Measurements from ENCODE around the gene PRM1. TPM values are rescaled to one million over a fixed set of nuclear protein-coding genes. Genes with fewer than 3 reads are reported as not detected.
"Not testable (repeated sequence)": the region's sequence is repeated elsewhere in the genome, so short reads cannot be mapped to it uniquely, and the experiment has no call there.

PRM1 gene
- total RNA-seq, 1 experiment from 2014 or later, result not detected

DNA sequence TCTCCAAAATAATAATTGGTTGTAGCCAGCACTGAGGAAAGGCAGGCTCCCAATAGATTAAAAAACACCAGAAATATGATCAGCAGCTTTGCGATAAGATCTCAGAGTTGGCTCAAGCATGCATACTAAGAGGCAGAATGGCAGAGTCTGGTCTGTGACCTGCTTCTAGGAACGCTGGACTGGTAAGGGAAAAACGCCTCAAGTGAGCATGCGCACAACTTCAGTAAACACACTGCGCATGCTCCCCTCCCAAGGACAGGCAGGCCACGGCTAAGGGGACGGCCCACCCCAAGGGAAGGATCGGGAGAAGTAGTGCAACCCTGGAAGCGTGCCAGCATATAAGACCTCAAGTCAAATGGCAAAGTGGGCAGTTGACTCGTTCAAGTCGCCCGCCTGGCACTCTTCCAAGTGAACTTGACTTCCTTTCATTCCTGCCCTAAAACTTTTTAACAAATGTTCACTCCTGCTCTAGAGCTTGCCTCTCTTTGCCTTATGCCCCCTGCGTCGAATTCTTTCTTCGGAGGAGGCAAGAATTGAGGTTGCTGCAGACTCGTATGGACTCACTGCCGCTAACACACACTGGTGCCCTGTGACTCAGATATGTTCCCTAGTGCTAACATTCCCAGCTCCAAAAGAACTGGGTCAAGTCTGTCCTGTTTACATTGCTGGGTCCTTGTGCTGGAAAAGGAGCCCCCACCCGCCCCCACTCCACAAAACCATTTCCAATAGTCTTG, 22.4 kb upstream of the PRM1 start:
- Histone ChIP-seq H2AFZ (ENCODE audit: low read length) (no peak overlapping the region), H3K9me2 (replicated peaks; ENCODE audit: insufficient read depth, low read length) (no peaks in the 10 kb centered on the region), H3K36me3 (ENCODE audit: insufficient read depth, low read length) (no peaks in the 10 kb centered on the region), H4K20me1 (ENCODE audit: insufficient read depth, low read depth, low read length) (no peaks in the 10 kb centered on the region), H3K4me2 (ENCODE audit: low read depth, low read length, poor library complexity, severe bottlenecking) (no peak overlapping the region), H3K4me1 (ENCODE audit: low read length) (peaks cover 13% of the 10 kb centered on the region), H3K79me2 (ENCODE audit: low read length) (no peaks in the 10 kb centered on the region), H3K4me3 (ENCODE audit: low read length) (no peak overlapping the region), H3K27ac (ENCODE audit: low read length) (no peak overlapping the region), H3K27me3 (ENCODE audit: low read length) (no peaks in the 10 kb centered on the region), H3K9me3 (ENCODE audit: low read length) (no peaks in the 10 kb centered on the region), H3K9ac (ENCODE audit: low read length) (no peak overlapping the region)
- no peak for DNase-seq

DNA sequence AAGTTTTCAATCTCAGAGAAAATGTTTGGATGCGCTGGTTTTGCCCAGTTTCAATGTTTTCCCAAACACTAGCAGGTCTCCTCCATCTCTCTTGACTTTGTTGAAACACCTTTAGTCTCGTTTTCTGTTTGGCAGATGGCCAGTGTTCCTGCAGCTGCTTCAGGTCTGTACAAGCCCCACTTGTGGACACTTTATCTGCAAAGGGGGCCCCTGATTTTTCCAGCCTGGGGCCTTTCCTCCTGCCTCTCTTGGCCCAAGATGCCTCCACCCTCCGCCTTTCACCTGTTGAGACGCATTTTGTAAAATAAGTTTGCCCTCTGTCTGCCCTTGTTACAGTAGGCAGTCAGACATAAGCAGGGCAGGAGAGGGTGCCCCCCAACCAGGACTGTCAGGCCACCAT, 21.8 kb upstream of the PRM1 start:
- peaks cover 13% of the 10 kb centered on the region for H3K4me1 ChIP-seq (ENCODE audit: low read length)
- no peaks in the 10 kb centered on the region for H3K27me3 ChIP-seq (ENCODE audit: low read length)
- H3K79me2 ChIP-seq (ENCODE audit: low read length), result no peaks in the 10 kb centered on the region
- DNase-seq, result no peak
- no peaks in the 10 kb centered on the region for H4K20me1 ChIP-seq (ENCODE audit: insufficient read depth, low read depth, low read length)
- no peaks in the 10 kb centered on the region for H3K9me3 ChIP-seq (ENCODE audit: low read length)
- no peaks in the 10 kb centered on the region for H3K9me2 ChIP-seq (replicated peaks; ENCODE audit: insufficient read depth, low read length)
- H3K4me3 ChIP-seq (ENCODE audit: low read length), result no peak overlapping the region
- no peak overlapping the region for H3K4me2 ChIP-seq (ENCODE audit: low read depth, low read length, poor library complexity, severe bottlenecking)
- no peaks in the 10 kb centered on the region for H3K36me3 ChIP-seq (ENCODE audit: insufficient read depth, low read length)
- no peak overlapping the region for H3K9ac ChIP-seq (ENCODE audit: low read length)
- H3K27ac ChIP-seq (ENCODE audit: low read length), result no peak overlapping the region
- no peak overlapping the region for H2AFZ ChIP-seq (ENCODE audit: low read length)

GRCh38 chr16:11301645-11302501, 20.7 kb upstream of the PRM1 start:
- Histone ChIP-seq H3K27me3 (ENCODE audit: low read length) (no peaks in the 10 kb centered on the region), H3K4me1 (ENCODE audit: low read length) (peaks cover 22% of the 10 kb centered on the region)
- DNase-seq, result no peak

GRCh38 chr16:11300560-11300892, 19.4 kb upstream of the PRM1 start:
- H3K4me1 ChIP-seq (ENCODE audit: low read length), result peaks cover 30% of the 10 kb centered on the region
- no peaks in the 10 kb centered on the region for H3K79me2 ChIP-seq (ENCODE audit: low read length)
- no peaks in the 10 kb centered on the region for H3K27me3 ChIP-seq (ENCODE audit: low read length)
- H3K9me3 ChIP-seq (ENCODE audit: low read length), result no peaks in the 10 kb centered on the region
- no peak overlapping the region for H3K9ac ChIP-seq (ENCODE audit: low read length)
- no peak overlapping the region for H3K4me3 ChIP-seq (ENCODE audit: low read length)
- no peaks in the 10 kb centered on the region for H3K9me2 ChIP-seq (replicated peaks; ENCODE audit: insufficient read depth, low read length)
- H2AFZ ChIP-seq (ENCODE audit: low read length), result no peak overlapping the region
- no peak overlapping the region for H3K4me2 ChIP-seq (ENCODE audit: low read depth, low read length, poor library complexity, severe bottlenecking)
- no peak for DNase-seq
- H3K27ac ChIP-seq (ENCODE audit: low read length), result no peak overlapping the region
- no peaks in the 10 kb centered on the region for H3K36me3 ChIP-seq (ENCODE audit: insufficient read depth, low read length)
- H4K20me1 ChIP-seq (ENCODE audit: insufficient read depth, low read depth, low read length), result no peaks in the 10 kb centered on the region

More at GRCh38 chr16:11301645-11302501, 20.7 kb upstream of the PRM1 start:
- Histone ChIP-seq H3K4me2 (ENCODE audit: low read depth, low read length, poor library complexity, severe bottlenecking) (no peak overlapping the region), H3K4me3 (ENCODE audit: low read length) (no peak overlapping the region), H3K36me3 (ENCODE audit: insufficient read depth, low read length) (no peaks in the 10 kb centered on the region), H3K79me2 (ENCODE audit: low read length) (no peaks in the 10 kb centered on the region), H4K20me1 (ENCODE audit: insufficient read depth, low read depth, low read length) (no peaks in the 10 kb centered on the region), H3K9me2 (replicated peaks; ENCODE audit: insufficient read depth, low read length) (no peaks in the 10 kb centered on the region), H3K27ac (ENCODE audit: low read length) (no peak overlapping the region), H2AFZ (ENCODE audit: low read length) (no peak overlapping the region), H3K9me3 (ENCODE audit: low read length) (no peaks in the 10 kb centered on the region), H3K9ac (ENCODE audit: low read length) (no peak overlapping the region)

DNA sequence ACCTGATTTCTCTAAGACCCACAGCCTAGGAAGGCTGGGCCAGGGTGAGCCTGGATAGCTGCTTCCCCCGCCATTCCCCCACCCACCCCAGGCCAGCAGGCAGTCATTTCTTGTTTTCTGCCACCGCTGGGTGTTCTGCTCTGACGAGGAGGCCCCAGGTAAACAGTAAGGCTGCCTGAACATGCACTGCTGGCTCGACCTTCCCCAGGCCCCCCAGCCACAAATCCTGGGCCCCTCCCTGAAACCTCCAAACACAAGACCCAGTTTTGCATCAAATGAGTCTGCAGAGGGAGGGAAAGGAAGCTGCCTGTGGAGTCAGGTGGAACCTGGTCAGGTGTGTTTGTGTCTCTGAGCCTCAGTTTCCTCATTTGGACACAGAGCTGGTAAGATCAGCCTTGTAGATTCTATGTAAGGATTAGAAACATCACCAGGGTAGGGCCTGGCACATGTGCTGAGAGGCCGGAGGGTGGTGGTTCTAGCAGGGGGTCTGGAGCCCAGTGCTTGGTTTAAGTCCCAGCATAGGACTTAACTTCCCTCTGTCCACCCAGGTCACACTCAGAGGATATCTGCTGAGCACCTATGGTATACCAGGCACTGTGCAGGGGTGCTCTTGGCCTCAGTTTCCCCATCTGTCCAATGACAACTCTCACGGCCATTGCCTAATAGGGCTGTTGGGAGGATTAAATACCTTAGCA, 18.9 kb upstream of the PRM1 start:
- Histone ChIP-seq H3K79me2 (ENCODE audit: low read length) (no peaks in the 10 kb centered on the region), H3K4me2 (ENCODE audit: low read depth, low read length, poor library complexity, severe bottlenecking) (no peak overlapping the region), H3K36me3 (ENCODE audit: insufficient read depth, low read length) (no peaks in the 10 kb centered on the region), H2AFZ (ENCODE audit: low read length) (no peak overlapping the region), H3K9me2 (replicated peaks; ENCODE audit: insufficient read depth, low read length) (no peaks in the 10 kb centered on the region), H3K27me3 (ENCODE audit: low read length) (no peaks in the 10 kb centered on the region), H3K4me1 (ENCODE audit: low read length) (peaks cover 30% of the 10 kb centered on the region), H3K4me3 (ENCODE audit: low read length) (no peak overlapping the region), H4K20me1 (ENCODE audit: insufficient read depth, low read depth, low read length) (no peaks in the 10 kb centered on the region), H3K9ac (ENCODE audit: low read length) (no peak overlapping the region), H3K9me3 (ENCODE audit: low read length) (no peaks in the 10 kb centered on the region), H3K27ac (ENCODE audit: low read length) (no peak overlapping the region)
- no peak for DNase-seq

- H3K27me3 ChIP-seq (ENCODE audit: low read length); H2AFZ ChIP-seq (ENCODE audit: low read length); H3K9ac ChIP-seq (ENCODE audit: low read length); H3K4me2 ChIP-seq (ENCODE audit: low read depth, low read length, poor library complexity, severe bottlenecking); H3K79me2 ChIP-seq (ENCODE audit: low read length); H3K9me3 ChIP-seq (ENCODE audit: low read length); H4K20me1 ChIP-seq (ENCODE audit: insufficient read depth, low read depth, low read length); H3K4me3 ChIP-seq (ENCODE audit: low read length); DNase-seq; H3K36me3 ChIP-seq (ENCODE audit: insufficient read depth, low read length); H3K27ac ChIP-seq (ENCODE audit: low read length); H3K9me2 ChIP-seq (replicated peaks; ENCODE audit: insufficient read depth, low read length): not testable (repeated sequence)
- peaks cover 36% of the 10 kb centered on the region for H3K4me1 ChIP-seq (ENCODE audit: low read length)
These were observed 17.9 kb upstream of the PRM1 start for GRCh38 chr16:11298950-11299547.

DNA sequence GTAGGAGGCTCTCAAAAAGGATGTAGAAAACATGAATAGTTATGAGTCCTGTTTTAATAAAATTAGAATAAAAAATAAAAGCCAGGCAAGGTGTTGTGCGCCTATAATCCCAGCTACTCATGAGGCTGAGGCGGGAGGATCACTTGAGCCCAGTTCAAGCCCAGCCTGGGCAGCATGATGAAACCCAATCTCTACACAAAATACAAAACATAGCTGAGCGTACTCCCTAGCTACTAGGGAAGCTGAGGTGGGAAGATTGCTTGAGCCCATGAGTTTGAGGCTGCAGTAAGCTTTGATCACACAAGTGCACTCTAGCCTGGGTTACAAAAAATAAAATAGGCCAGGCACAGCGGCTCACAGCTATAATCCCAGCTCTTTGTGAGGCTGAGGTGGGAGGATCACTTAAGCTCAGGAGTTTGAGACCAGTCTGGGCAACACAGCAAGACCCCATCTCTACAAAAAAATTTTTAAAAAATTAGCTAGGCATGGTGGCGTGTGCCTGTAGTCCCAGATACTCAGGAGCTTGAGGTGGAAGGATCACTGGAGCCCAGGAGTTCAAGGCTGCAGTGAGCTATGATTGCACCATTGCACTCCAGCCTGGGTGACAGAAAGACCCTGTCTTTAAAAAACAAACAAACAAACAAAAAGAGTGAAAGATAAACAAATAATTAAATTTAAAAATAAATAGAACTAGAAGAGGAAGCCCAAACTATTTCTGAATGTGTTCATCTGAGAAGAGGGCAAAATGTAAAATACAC, 17.2 kb upstream of the PRM1 start:
- Histone ChIP-seq H3K9ac (ENCODE audit: low read length) (no peak overlapping the region), H3K4me2 (ENCODE audit: low read depth, low read length, poor library complexity, severe bottlenecking) (peak overlapping the region; percentile 56), H2AFZ (ENCODE audit: low read length) (no peak overlapping the region), H3K9me3 (ENCODE audit: low read length) (no peaks in the 10 kb centered on the region), H3K27me3 (ENCODE audit: low read length) (no peaks in the 10 kb centered on the region), H3K36me3 (ENCODE audit: insufficient read depth, low read length) (no peaks in the 10 kb centered on the region), H3K27ac (ENCODE audit: low read length) (peak overlapping the region; percentile 38), H3K9me2 (replicated peaks; ENCODE audit: insufficient read depth, low read length) (no peaks in the 10 kb centered on the region), H3K4me1 (ENCODE audit: low read length) (peaks cover 42% of the 10 kb centered on the region), H4K20me1 (ENCODE audit: insufficient read depth, low read depth, low read length) (no peaks in the 10 kb centered on the region), H3K79me2 (ENCODE audit: low read length) (no peaks in the 10 kb centered on the region), H3K4me3 (ENCODE audit: low read length) (no peak overlapping the region)
- no peak for DNase-seq
